Thoracic aorta (tissue), 2 donors: ENCODE data around the gene GFPT2. TPM values are rescaled to one million over a fixed set of nuclear protein-coding genes. Genes with fewer than 3 reads are reported as not detected.

ENCODE experiments used
- ATAC-seq: fragments of 150-250 bp; one replicate; pipeline ENCODE4 v1.8.0; 2017; ENCODE audit warnings: low read depth; ENCODE audit not compliant: insufficient number of reproducible peaks, low FRiP score
- DNase-seq: peaks from one replicate; pipeline ENCODE4 v3.0.0-alpha.2; 2020; ENCODE audit warnings: low spot score
- H3K27ac ChIP-seq, 2 donors: fragments of 200-600 bp; sonication (generic); 1 replicate in 1 of 2; 2 replicates in 1 of 2; pipeline ENCODE4 v1.5.1; 2016; ENCODE audit warnings: mild to moderate bottlenecking in 2 of 2, moderate library complexity in 2 of 2
- H3K27me3 ChIP-seq: fragments of 200-600 bp; sonication (generic); replicated peaks from 2 replicates; pipeline ENCODE4 v1.6.0; 2016; ENCODE audit warnings: mild to moderate bottlenecking; ENCODE audit not compliant: insufficient read depth
- H3K36me3 ChIP-seq: fragments of 200-600 bp; sonication (generic); one replicate; pipeline ENCODE4 v1.5.1; 2016
- H3K4me1 ChIP-seq, 2 donors: fragments of 200-600 bp; sonication (generic); 1 replicate in 1 of 2; 2 replicates in 1 of 2; pipeline versions ENCODE4 v1.5.1 to v1.6.0; 2016; ENCODE audit warnings: low read depth in 2 of 2, mild to moderate bottlenecking in 1 of 2; ENCODE audit not compliant: control insufficient read depth in 1 of 2
- H3K4me3 ChIP-seq: fragments of 200-600 bp; sonication (generic); 2 replicates; pipeline ENCODE4 v1.5.1; 2016; ENCODE audit warnings: mild to moderate bottlenecking
- H3K9me3 ChIP-seq: fragments of 200-600 bp; sonication (generic); 2 replicates; pipeline ENCODE4 v1.5.1; 2016
- total RNA-seq, 2 donors: library from RNA; depleted of rRNA; stranded (reverse); fragments of >200 nt; gene quantifications; one replicate each; pipeline versions ENCODE4 v1.1.0 to v1.2.3, GENCODE V29; 2016
- TF ChIP-seq, protein P1 (sequence below): fragments of 200-600 bp; sonication (generic); IDR thresholded peaks from one replicate; pipeline ENCODE4 v1.5.1; 2019; ENCODE audit warnings: antibody characterized with exemption

The GFPT2 gene
- total RNA-seq, 2 donors from 2014 or later, result 32.1 to 136 TPM

DNA sequence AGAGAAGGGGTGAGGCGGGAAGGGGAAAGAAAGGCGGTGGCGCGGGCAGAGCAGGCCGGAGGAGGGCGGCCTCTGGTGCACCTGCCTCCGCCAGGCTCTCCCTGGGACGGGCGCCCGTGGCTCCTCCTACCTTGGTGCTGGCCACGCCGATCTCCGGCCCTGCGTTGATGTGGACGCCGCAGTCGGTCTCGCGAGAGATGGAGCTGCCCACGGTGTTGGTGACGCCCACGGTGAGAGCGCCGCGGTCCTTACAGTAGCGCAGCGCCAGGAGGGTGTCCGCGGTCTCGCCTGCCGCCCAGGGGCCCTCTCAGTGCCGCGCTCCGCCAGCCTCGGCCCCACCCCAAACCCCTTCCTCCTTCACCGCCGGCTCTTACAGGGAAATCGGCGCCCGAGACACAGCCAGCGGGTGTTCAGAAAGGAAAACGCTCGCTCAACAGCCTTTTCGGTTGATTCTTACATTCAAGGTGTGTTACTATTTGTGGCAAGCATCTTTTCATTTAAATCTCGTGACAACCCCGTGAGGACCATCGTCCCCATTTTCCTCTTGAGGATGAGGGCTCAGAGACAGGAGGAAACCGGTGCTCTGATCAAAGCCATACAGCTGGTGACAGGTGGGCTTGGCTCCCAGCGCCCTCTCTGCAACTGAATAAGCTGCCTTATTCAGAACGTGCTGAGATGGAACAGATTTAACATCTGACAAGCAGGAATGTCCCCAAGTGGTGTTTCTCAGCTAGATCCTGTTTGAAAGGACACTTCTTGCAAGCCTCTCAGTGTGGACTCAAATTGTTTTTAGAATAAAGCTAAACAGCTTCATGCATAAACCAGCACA, 39.2 kb downstream of the GFPT2 start:
- TF ChIP-seq, protein P1, sequence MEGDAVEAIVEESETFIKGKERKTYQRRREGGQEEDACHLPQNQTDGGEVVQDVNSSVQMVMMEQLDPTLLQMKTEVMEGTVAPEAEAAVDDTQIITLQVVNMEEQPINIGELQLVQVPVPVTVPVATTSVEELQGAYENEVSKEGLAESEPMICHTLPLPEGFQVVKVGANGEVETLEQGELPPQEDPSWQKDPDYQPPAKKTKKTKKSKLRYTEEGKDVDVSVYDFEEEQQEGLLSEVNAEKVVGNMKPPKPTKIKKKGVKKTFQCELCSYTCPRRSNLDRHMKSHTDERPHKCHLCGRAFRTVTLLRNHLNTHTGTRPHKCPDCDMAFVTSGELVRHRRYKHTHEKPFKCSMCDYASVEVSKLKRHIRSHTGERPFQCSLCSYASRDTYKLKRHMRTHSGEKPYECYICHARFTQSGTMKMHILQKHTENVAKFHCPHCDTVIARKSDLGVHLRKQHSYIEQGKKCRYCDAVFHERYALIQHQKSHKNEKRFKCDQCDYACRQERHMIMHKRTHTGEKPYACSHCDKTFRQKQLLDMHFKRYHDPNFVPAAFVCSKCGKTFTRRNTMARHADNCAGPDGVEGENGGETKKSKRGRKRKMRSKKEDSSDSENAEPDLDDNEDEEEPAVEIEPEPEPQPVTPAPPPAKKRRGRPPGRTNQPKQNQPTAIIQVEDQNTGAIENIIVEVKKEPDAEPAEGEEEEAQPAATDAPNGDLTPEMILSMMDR, result no peak
- no peak for ATAC-seq
- Histone ChIP-seq H3K36me3 (no peaks in the 10 kb centered on the region), H3K27ac (no peak overlapping the region), H3K4me3 (no peak overlapping the region), H3K4me1 (no peaks in the 10 kb centered on the region), H3K27me3 (no peaks in the 10 kb centered on the region), H3K9me3 (no peaks in the 10 kb centered on the region)
- no peak for DNase-seq

DNA sequence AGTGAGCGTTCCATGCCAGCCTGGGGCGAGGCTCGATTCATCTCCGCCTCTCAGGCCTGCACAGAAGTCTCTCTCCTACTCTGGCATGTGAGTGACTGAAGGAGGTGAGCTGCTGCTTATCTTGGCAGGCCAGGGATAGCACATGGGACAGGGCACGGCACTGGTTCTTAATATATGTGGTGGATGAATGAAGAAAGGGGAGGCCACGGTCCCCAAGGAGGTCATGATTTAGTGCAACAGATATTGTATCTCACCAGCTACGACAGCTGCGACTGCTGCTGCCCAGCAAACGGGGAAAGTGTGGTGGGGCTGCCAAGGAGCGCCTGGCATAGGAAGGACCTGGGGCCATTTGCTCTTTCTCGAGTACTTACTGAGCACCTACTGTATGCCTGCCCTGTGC, 41.9 kb downstream of the GFPT2 start:
- no peaks in the 10 kb centered on the region for H3K9me3 ChIP-seq
- H3K4me1 ChIP-seq, result no peaks in the 10 kb centered on the region
- H3K4me3 ChIP-seq, result no peak overlapping the region
- DNase-seq (no peak), ATAC-seq (no peak)
- no peaks in the 10 kb centered on the region for H3K27me3 ChIP-seq
- TF ChIP-seq, protein P1, result no peak
- H3K27ac ChIP-seq, result no peak overlapping the region
- no peaks in the 10 kb centered on the region for H3K36me3 ChIP-seq

DNA sequence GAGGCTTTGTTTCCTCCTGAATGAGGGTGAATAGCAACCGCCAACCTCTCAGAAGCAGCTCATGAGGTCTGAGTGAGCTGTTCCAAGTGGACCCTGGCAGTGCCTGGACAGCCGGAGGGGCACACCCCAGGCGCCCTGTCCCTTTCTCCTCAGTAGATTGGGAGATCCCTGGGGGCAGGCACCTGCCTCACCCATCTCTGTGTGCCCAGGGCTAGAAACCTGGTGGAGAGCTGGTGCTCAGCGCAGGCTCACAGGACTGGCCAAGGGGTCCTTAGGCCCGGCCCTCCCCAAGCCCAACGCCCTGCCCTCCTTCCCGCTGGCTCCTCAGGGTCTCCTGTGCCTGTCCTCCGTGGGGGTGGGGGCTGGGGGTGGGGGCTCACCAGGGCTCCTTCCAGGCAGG, 46.3 kb downstream of the GFPT2 start:
- Histone ChIP-seq H3K27ac (no peak overlapping the region), H3K9me3 (no peaks in the 10 kb centered on the region), H3K4me1 (no peaks in the 10 kb centered on the region), H3K36me3 (no peaks in the 10 kb centered on the region), H3K4me3 (no peak overlapping the region), H3K27me3 (no peaks in the 10 kb centered on the region)
- TF ChIP-seq, protein P1, result no peak
- ATAC-seq (no peak), DNase-seq (no peak)

DNA sequence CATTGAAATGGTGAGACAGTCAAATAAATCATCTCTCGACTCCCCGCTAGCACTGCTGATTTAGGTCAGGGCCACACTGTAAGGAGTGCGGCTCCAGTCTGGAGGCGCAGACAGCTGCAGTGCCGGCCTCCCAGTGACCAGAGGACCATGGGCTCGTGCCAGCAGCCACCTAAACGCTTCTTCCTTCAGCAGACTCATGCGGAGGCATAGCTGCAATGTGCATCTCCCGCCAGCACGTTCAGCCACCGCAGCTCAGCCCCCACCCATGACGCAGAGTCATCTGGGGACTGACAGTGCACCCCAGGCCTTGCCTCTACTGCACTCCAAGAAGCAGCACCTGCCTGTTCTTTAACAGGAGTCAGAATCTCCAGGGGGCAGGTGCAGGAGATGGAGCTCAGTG, 47.7 kb downstream of the GFPT2 start:
- Histone ChIP-seq H3K4me1 (no peaks in the 10 kb centered on the region), H3K27ac (no peak overlapping the region), H3K9me3 (no peaks in the 10 kb centered on the region), H3K4me3 (no peak overlapping the region), H3K36me3 (no peaks in the 10 kb centered on the region), H3K27me3 (no peaks in the 10 kb centered on the region)
- TF ChIP-seq, protein P1, result no peak
- no peak for DNase-seq
- ATAC-seq, result no peak

DNA sequence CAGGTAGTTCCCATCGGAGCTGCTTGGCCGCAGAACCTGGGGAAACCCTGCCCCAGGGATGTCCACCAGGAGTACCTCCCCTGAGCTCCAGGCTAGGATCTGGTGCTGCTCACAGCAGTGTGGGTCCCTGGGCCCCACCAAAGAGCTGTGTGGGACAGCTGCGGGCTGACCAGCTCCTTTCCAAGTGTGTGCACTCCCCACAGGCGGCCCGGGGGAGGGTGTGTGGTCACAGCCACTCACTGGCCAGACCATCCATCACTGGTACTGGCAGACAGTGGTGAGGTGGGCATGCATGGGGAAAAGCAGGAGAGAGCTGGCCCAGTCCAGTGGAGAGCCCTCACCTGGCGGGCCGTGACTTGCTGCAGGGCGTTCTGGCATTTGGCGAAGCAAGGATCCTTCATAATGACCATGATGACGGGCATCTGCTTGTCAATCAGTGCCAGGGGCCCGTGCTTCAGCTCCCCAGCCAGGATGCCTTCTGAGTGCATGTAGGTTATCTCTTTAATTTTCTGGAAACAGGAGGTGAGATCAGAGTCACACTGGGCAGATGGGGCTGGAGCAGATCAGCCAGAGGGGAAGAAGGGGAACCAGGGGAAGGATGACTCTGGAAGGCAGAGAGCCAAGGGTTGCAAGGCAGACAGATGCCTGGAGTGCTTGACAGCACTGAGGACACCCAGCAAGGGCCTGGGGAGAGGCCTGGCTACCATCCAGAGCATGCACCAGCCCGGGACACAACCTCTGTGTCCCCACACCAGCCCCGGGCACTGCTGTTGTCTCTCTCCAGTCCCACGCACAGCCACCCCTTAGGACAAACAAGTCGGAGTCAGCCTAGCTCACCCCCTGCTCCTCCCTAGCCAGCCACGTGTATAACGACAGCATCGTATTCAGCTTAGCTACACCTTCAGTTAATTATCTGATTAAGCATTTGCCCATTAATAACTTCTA, 48.4 kb downstream of the GFPT2 start:
- H3K4me1 ChIP-seq, result no peaks in the 10 kb centered on the region
- no peak overlapping the region for H3K4me3 ChIP-seq
- TF ChIP-seq, protein P1, result no peak
- DNase-seq (no peak), ATAC-seq (no peak)
- no peaks in the 10 kb centered on the region for H3K9me3 ChIP-seq
- H3K27ac ChIP-seq, result no peak overlapping the region
- no peaks in the 10 kb centered on the region for H3K36me3 ChIP-seq
- H3K27me3 ChIP-seq, result no peaks in the 10 kb centered on the region
